Measurements from ENCODE around the gene DNA2. TPM values are rescaled to one million over a fixed set of nuclear protein-coding genes. Genes with fewer than 3 reads are reported as not detected.

The DNA2 gene
- total and polyA plus RNA-seq, 2 of the 13 experiments (the other 11 are each of a cell fraction or from before 2014, with no cell fraction given): 4.8 to 27.3 TPM

- no peak for TF ChIP-seq ZBTB39 (CRISPR knock-in tag; IDR thresholded peaks at IDR 0.05)
- TF ChIP-seq POGK (CRISPR knock-in tag; conservative IDR thresholded peaks at IDR 0.05): no peak; the same call in 1 of the 2 replicates
- TF ChIP-seq ZNF784 (CRISPR knock-in tag; IDR thresholded peaks at IDR 0.05; ENCODE audit: borderline replicate concordance): peak; percentile 91
- TF ChIP-seq ZFP90 (CRISPR knock-in tag; IDR thresholded peaks at IDR 0.05; ENCODE audit: borderline replicate concordance): no peak
- TF ChIP-seq ZNF10 (CRISPR knock-in tag; IDR thresholded peaks at IDR 0.05; ENCODE audit: borderline replicate concordance, low read depth): no peak
- TF ChIP-seq MAFG (CRISPR knock-in tag; IDR thresholded peaks at IDR 0.05): no peak
- TF ChIP-seq BRD4 (CRISPR knock-in tag; IDR thresholded peaks at IDR 0.05): no peak
- TF ChIP-seq CCAR2 (optimal IDR thresholded peaks at IDR 0.05; ENCODE audit: low read depth, low read length): no peak
- TF ChIP-seq ZNF570 (CRISPR knock-in tag; IDR thresholded peaks at IDR 0.05; ENCODE audit: borderline replicate concordance): no peak
- TF ChIP-seq RERE (CRISPR knock-in tag; IDR thresholded peaks at IDR 0.05; ENCODE audit: low read depth): peak; percentile 34; the same call in 1 of the 2 replicates
- no peak for TF ChIP-seq ZNF770 (CRISPR knock-in tag; IDR thresholded peaks at IDR 0.05)
- no peak for TF ChIP-seq ZSCAN12 (CRISPR knock-in tag; IDR thresholded peaks at IDR 0.05)
- TF ChIP-seq TARDBP (CRISPR knock-in tag; IDR thresholded peaks at IDR 0.05): 0 out of 2 replicates have a peak, but pooled peaks have one; percentile 15
Observed at GRCh38 chr10:68471586-68472408, at the start of gene DNA2 (continued).

Data from HepG2 (cell line).